Measurements from ENCODE around the gene DLG4. TPM values are rescaled to one million over a fixed set of nuclear protein-coding genes. Genes with fewer than 3 reads are reported as not detected.

The DLG4 gene
- total RNA-seq, 1 donor from 2014 or later, result 29.3 TPM

GRCh38 chr17:7223375-7223774, 3.7 kb upstream of the DLG4 start:
- peaks cover 71% of the 10 kb centered on the region for H3K36me3 ChIP-seq
- no peak for TF ChIP-seq CTCF (IDR thresholded peaks at IDR 0.05)
- no peak overlapping the region for H3K4me3 ChIP-seq
- H3K27me3 ChIP-seq (ENCODE audit: low read depth), result no peaks in the 10 kb centered on the region
- H3K4me1 ChIP-seq, result peaks cover 27% of the 10 kb centered on the region
- intact Hi-C loops (cut with DNase I), result no loop called here
- H3K27ac ChIP-seq, result no peak overlapping the region
- no peaks in the 10 kb centered on the region for H3K9me3 ChIP-seq
- ATAC-seq, result no peak
- no peak for DNase-seq

GRCh38 chr17:7222972-7223292, 3.3 kb upstream of the DLG4 start:
- no peak for TF ChIP-seq CTCF (IDR thresholded peaks at IDR 0.05)
- no peaks in the 10 kb centered on the region for H3K27me3 ChIP-seq (ENCODE audit: low read depth)
- peaks cover 31% of the 10 kb centered on the region for H3K4me1 ChIP-seq
- H3K27ac ChIP-seq, result no peak overlapping the region
- no peaks in the 10 kb centered on the region for H3K9me3 ChIP-seq
- peaks cover 67% of the 10 kb centered on the region for H3K36me3 ChIP-seq
- intact Hi-C loops (cut with DNase I), result no loop called here
- H3K4me3 ChIP-seq, result no peak overlapping the region
- DNase-seq, result no peak
- no peak for ATAC-seq

GRCh38 chr17:7222093-7222971, 2.7 kb upstream of the DLG4 start:
- Histone ChIP-seq H3K9me3 (no peaks in the 10 kb centered on the region), H3K27ac (no peak overlapping the region), H3K4me1 (peaks cover 35% of the 10 kb centered on the region), H3K36me3 (peaks cover 62% of the 10 kb centered on the region), H3K27me3 (ENCODE audit: low read depth) (no peaks in the 10 kb centered on the region), H3K4me3 (no peak overlapping the region)
- no peak for DNase-seq
- intact Hi-C loops (cut with DNase I), result no loop called here
- TF ChIP-seq CTCF (IDR thresholded peaks at IDR 0.05), result no peak
- no peak for ATAC-seq

GRCh38 chr17:7221278-7222092, 1.8 kb upstream of the DLG4 start:
- no peak for ATAC-seq
- peaks cover 41% of the 10 kb centered on the region for H3K4me1 ChIP-seq
- H3K36me3 ChIP-seq, result peaks cover 53% of the 10 kb centered on the region
- H3K27me3 ChIP-seq (ENCODE audit: low read depth), result no peaks in the 10 kb centered on the region
- no peak for DNase-seq
- H3K27ac ChIP-seq, result peak overlapping the region; percentile 97
- H3K4me3 ChIP-seq, result peak overlapping the region; percentile 97
- intact Hi-C loops (cut with DNase I), result no loop called here
- H3K9me3 ChIP-seq, result no peaks in the 10 kb centered on the region
- TF ChIP-seq CTCF (IDR thresholded peaks at IDR 0.05), result no peak

- Histone ChIP-seq H3K4me3 (peak overlapping the region; percentile 97), H3K4me1 (peaks cover 48% of the 10 kb centered on the region), H3K27me3 (ENCODE audit: low read depth) (no peaks in the 10 kb centered on the region), H3K9me3 (no peaks in the 10 kb centered on the region), H3K36me3 (peaks cover 46% of the 10 kb centered on the region), H3K27ac (peak overlapping the region; percentile 97)
- peak; percentile 48 for TF ChIP-seq CTCF (IDR thresholded peaks at IDR 0.05)
- intact Hi-C loops (cut with DNase I), result no loop called here
- DNase-seq (peak; percentile 76), ATAC-seq (peak; percentile 37 to 41)
Observed at GRCh38 chr17:7220593-7221277, 1.1 kb upstream of the DLG4 start.

All from lower lobe of right lung (tissue), 2 donors.